GM06990 (cell line): ENCODE measurements around the gene PLA2G15.

Experiments used
- DNase-seq: peaks from one replicate; pipeline ENCODE4 v3.0.0-alpha.2; 2011; ENCODE audit not compliant: insufficient read length; ENCODE audit errors: extremely low read depth
- H3K27me3 ChIP-seq: replicated peaks from 2 replicates; pipeline ENCODE4 v1.6.0; 2011; ENCODE audit warnings: low read length; ENCODE audit not compliant: control insufficient read depth, insufficient read depth
- H3K36me3 ChIP-seq: 2 replicates; pipeline ENCODE4 v1.5.1; 2011; ENCODE audit warnings: low read length; ENCODE audit not compliant: control insufficient read depth, insufficient read depth
- H3K4me3 ChIP-seq: replicated peaks from 2 replicates; pipeline ENCODE4 v1.5.1; 2011; ENCODE audit warnings: low read depth, mild to moderate bottlenecking, control low read depth, low read length
- TF ChIP-seq, protein P1 (sequence below): IDR thresholded peaks from 2 replicates; pipeline ENCODE4 v1.5.1; 2011; ENCODE audit warnings: low read length, control low read depth, mild to moderate bottlenecking, inconsistent platforms; ENCODE audit not compliant: insufficient read depth, poor library complexity, severe bottlenecking

The PLA2G15 gene

DNA sequence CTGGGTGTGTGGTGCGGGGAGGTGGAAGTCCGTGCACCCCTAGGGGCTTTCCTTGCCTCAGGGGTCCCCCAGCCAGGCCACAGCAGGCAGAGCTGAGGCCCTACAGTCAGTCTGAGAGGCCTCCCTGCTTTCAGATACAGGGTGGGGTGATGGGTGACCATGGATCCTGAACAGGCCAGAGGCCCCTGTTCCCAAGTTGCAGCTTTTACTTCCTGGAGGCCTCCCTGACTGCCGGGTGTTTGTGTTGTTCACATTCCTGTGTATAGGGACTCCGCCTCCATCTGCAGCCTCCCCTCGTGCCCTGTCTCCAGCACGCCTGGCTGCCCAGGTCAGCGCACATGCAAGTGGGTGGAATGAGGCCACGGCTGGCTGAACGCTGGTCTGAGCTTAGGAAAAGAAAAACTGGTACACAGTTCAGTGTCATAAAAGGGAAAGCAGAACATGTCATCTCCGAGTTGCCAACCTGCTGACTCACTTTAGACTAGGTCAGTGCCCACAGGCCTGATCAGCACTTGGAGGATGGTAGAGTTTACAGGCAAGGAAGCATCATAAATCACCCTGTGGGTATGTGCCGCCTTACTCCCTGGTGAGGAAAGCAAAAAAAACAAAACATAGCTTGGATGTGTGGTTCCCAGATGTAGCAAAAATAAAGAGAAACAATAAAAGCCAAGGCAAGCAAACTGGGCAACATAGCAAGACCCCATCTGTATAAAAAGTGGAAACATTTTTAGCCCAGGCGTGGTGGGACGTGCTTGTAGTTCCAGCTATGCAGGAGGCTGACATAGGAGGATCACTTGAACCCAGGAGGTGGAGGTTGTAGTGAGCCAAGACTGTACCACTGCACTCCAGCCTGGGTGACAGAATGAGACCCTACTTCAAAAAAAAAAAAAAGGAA is 13.0 kb downstream of the PLA2G15 start:
- TF ChIP-seq, protein P1, sequence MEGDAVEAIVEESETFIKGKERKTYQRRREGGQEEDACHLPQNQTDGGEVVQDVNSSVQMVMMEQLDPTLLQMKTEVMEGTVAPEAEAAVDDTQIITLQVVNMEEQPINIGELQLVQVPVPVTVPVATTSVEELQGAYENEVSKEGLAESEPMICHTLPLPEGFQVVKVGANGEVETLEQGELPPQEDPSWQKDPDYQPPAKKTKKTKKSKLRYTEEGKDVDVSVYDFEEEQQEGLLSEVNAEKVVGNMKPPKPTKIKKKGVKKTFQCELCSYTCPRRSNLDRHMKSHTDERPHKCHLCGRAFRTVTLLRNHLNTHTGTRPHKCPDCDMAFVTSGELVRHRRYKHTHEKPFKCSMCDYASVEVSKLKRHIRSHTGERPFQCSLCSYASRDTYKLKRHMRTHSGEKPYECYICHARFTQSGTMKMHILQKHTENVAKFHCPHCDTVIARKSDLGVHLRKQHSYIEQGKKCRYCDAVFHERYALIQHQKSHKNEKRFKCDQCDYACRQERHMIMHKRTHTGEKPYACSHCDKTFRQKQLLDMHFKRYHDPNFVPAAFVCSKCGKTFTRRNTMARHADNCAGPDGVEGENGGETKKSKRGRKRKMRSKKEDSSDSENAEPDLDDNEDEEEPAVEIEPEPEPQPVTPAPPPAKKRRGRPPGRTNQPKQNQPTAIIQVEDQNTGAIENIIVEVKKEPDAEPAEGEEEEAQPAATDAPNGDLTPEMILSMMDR, result no peak
- peak; percentile 46 for DNase-seq

DNA sequence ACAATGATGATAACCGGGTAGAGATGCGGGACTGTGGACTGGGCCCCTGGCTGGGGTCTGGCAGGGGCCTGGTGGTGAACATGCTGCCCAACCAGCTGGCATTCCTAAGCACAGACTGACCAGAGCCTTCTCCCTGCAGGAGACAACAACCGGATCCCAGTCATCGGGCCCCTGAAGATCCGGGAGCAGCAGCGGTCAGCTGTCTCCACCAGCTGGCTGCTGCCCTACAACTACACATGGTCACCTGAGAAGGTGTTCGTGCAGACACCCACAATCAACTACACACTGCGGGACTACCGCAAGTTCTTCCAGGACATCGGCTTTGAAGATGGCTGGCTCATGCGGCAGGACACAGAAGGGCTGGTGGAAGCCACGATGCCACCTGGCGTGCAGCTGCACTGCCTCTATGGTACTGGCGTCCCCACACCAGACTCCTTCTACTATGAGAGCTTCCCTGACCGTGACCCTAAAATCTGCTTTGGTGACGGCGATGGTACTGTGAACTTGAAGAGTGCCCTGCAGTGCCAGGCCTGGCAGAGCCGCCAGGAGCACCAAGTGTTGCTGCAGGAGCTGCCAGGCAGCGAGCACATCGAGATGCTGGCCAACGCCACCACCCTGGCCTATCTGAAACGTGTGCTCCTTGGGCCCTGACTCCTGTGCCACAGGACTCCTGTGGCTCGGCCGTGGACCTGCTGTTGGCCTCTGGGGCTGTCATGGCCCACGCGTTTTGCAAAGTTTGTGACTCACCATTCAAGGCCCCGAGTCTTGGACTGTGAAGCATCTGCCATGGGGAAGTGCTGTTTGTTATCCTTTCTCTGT is 14.0 kb downstream of the PLA2G15 start:
- no peak for DNase-seq
- no peaks in the 10 kb centered on the region for H3K27me3 ChIP-seq
- peaks cover 17% of the 10 kb centered on the region for H3K36me3 ChIP-seq
- TF ChIP-seq, protein P1, result no peak
- no peak overlapping the region for H3K4me3 ChIP-seq

More for the DNA sequence above, 13.0 kb downstream of the PLA2G15 start:
- no peak overlapping the region for H3K4me3 ChIP-seq
- H3K27me3 ChIP-seq, result no peaks in the 10 kb centered on the region
- H3K36me3 ChIP-seq, result peaks cover 19% of the 10 kb centered on the region

GRCh38 chr16:68263559-68264127 is 18.5 kb downstream of the PLA2G15 start:
- TF ChIP-seq, protein P1, result no peak
- no peaks in the 10 kb centered on the region for H3K27me3 ChIP-seq
- H3K36me3 ChIP-seq, result peaks cover 11% of the 10 kb centered on the region
- DNase-seq, result no peak
- peak overlapping the region; percentile 82 for H3K4me3 ChIP-seq

- peaks cover 9% of the 10 kb centered on the region for H3K36me3 ChIP-seq
- no peaks in the 10 kb centered on the region for H3K27me3 ChIP-seq
- H3K4me3 ChIP-seq, result peak within 1 kb of the TSS; percentile 82
- peak; percentile 89 for DNase-seq
- TF ChIP-seq, protein P1, result peak; percentile 81
Observed at GRCh38 chr16:68264128-68265077, 19.2 kb downstream of the PLA2G15 start, which contains the start of gene SLC7A6. Gene SLC7A6, plus strand, starts transcription at chr16:68264526. Its CDS starts 10,201 bp downstream, at chr16:68274727.
